ENCODE results near the gene GABRG3. TPM values are rescaled to one million over a fixed set of nuclear protein-coding genes. Genes with fewer than 3 reads are reported as not detected.

The GABRG3 gene
- polyA plus RNA-seq, 1 donor (not counting 4 experiments of a cell fraction or from before 2014, with no cell fraction given), result not detected

- H3K36me3 ChIP-seq (ENCODE audit: control insufficient read depth in 2 of 2, extremely low read depth in 1 of 2, insufficient read depth in 2 of 2, low read length in 2 of 2), result no peaks in the 10 kb centered on the region
- no peak overlapping the region for H3K4me3 ChIP-seq (ENCODE audit: control insufficient read depth in 2 of 3, extremely low read depth in 1 of 3, insufficient read depth in 2 of 3, low read depth in 1 of 3, low read length in 3 of 3)
- no peak overlapping the region for H3K4me2 ChIP-seq (ENCODE audit: control insufficient read depth, extremely low read depth, insufficient read depth, low read depth, low read length)
- H3K9ac ChIP-seq (ENCODE audit: control insufficient read depth, extremely low read depth, insufficient read depth, low read length), result no peak overlapping the region
- no peak overlapping the region for H2AFZ ChIP-seq (ENCODE audit: control insufficient read depth, low read length)
- H3K4me1 ChIP-seq (ENCODE audit: control insufficient read depth, extremely low read depth, insufficient read depth, low read length), result no peaks in the 10 kb centered on the region
- no peaks in the 10 kb centered on the region for H4K20me1 ChIP-seq (ENCODE audit: control insufficient read depth, extremely low read depth, insufficient read depth, low read length)
- no peak for DNase-seq (ENCODE audit: low read depth, low spot score)
- H3K9me3 ChIP-seq (ENCODE audit: control insufficient read depth, low read depth, low read length), result no peaks in the 10 kb centered on the region
- H3K9me1 ChIP-seq (ENCODE audit: control insufficient read depth, extremely low read depth, insufficient read depth, low read length), result no peaks in the 10 kb centered on the region
- dilution Hi-C loops (cut with MboI; ENCODE audit: extremely low pct_ligation_motif_present, low sequenced_read_pairs), result no loop called here
- no peak for TF ChIP-seq EZH2 (IDR thresholded peaks at IDR 0.05; ENCODE audit: low read length)
- TF ChIP-seq, protein P1, sequence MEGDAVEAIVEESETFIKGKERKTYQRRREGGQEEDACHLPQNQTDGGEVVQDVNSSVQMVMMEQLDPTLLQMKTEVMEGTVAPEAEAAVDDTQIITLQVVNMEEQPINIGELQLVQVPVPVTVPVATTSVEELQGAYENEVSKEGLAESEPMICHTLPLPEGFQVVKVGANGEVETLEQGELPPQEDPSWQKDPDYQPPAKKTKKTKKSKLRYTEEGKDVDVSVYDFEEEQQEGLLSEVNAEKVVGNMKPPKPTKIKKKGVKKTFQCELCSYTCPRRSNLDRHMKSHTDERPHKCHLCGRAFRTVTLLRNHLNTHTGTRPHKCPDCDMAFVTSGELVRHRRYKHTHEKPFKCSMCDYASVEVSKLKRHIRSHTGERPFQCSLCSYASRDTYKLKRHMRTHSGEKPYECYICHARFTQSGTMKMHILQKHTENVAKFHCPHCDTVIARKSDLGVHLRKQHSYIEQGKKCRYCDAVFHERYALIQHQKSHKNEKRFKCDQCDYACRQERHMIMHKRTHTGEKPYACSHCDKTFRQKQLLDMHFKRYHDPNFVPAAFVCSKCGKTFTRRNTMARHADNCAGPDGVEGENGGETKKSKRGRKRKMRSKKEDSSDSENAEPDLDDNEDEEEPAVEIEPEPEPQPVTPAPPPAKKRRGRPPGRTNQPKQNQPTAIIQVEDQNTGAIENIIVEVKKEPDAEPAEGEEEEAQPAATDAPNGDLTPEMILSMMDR (optimal IDR thresholded peaks at IDR 0.05 in 1 of 3, IDR thresholded peaks at IDR 0.05 in 1 of 3, conservative IDR thresholded peaks at IDR 0.05 in 1 of 3; ENCODE audit: extremely low read depth in 1 of 3, insufficient read depth in 2 of 3, low read length in 3 of 3), result no peak
- no peaks in the 10 kb centered on the region for H3K27me3 ChIP-seq (ENCODE audit: control insufficient read depth, extremely low read depth, insufficient read depth, low read length)
- H3K27ac ChIP-seq (ENCODE audit: control insufficient read depth, insufficient read depth, low read length), result no peak overlapping the region
- H3K79me2 ChIP-seq (ENCODE audit: control insufficient read depth, insufficient read depth, low read length), result no peaks in the 10 kb centered on the region
- FAIRE-seq, result no peak
Measured at GRCh38 chr15:27272427-27272826, 301.4 kb downstream of the GABRG3 start.

DNA sequence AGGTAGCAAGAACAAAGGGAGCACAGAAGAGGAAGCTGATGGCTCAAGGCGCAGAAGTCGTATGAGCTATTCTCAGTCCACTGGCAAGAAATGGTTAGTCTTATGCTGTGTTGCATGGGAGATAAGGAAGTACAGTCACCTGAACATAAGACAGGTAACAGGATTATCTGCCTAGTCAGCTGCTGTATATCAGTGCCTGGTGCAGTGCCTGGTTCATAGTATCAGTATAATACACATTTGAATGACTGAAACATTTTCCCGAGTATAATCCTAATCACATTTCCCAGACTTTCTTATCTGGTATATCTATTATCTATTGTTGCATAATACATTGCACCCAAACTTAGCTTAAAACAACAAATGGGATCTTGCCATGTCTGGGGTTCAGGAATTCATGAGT, 302.5 kb downstream of the GABRG3 start:
- H3K27ac ChIP-seq (ENCODE audit: control insufficient read depth, insufficient read depth, low read length), result no peak overlapping the region
- H3K4me1 ChIP-seq (ENCODE audit: control insufficient read depth, extremely low read depth, insufficient read depth, low read length), result no peaks in the 10 kb centered on the region
- H3K27me3 ChIP-seq (ENCODE audit: control insufficient read depth, extremely low read depth, insufficient read depth, low read length), result no peaks in the 10 kb centered on the region
- H3K4me3 ChIP-seq (ENCODE audit: control insufficient read depth in 2 of 3, extremely low read depth in 1 of 3, insufficient read depth in 2 of 3, low read depth in 1 of 3, low read length in 3 of 3), result no peak overlapping the region
- no peaks in the 10 kb centered on the region for H3K9me3 ChIP-seq (ENCODE audit: control insufficient read depth, low read depth, low read length)
- DNase-seq (ENCODE audit: low read depth, low spot score) (no peak), FAIRE-seq (no peak)
- dilution Hi-C loops (cut with MboI; ENCODE audit: extremely low pct_ligation_motif_present, low sequenced_read_pairs), result no loop called here
- H3K79me2 ChIP-seq (ENCODE audit: control insufficient read depth, insufficient read depth, low read length), result no peaks in the 10 kb centered on the region
- TF ChIP-seq, protein P1 (optimal IDR thresholded peaks at IDR 0.05 in 1 of 3, IDR thresholded peaks at IDR 0.05 in 1 of 3, conservative IDR thresholded peaks at IDR 0.05 in 1 of 3; ENCODE audit: extremely low read depth in 1 of 3, insufficient read depth in 2 of 3, low read length in 3 of 3), result no peak
- no peak for TF ChIP-seq EZH2 (IDR thresholded peaks at IDR 0.05; ENCODE audit: low read length)
- H3K4me2 ChIP-seq (ENCODE audit: control insufficient read depth, extremely low read depth, insufficient read depth, low read depth, low read length), result no peak overlapping the region
- no peaks in the 10 kb centered on the region for H3K9me1 ChIP-seq (ENCODE audit: control insufficient read depth, extremely low read depth, insufficient read depth, low read length)
- no peak overlapping the region for H3K9ac ChIP-seq (ENCODE audit: control insufficient read depth, extremely low read depth, insufficient read depth, low read length)
- no peak overlapping the region for H2AFZ ChIP-seq (ENCODE audit: control insufficient read depth, low read length)
- no peaks in the 10 kb centered on the region for H3K36me3 ChIP-seq (ENCODE audit: control insufficient read depth in 2 of 2, extremely low read depth in 1 of 2, insufficient read depth in 2 of 2, low read length in 2 of 2)
- H4K20me1 ChIP-seq (ENCODE audit: control insufficient read depth, extremely low read depth, insufficient read depth, low read length), result no peaks in the 10 kb centered on the region
